Activated CD8-positive, alpha-beta memory T cell treated with anti-CD3 and anti-CD28 coated beads, Interleukin-2, amount 50 U/mL, for 24 hours (primary cell): Measurements from ENCODE around the gene SGCD.

Source experiments
- DNase-seq: peaks from one replicate; pipeline ENCODE4 v3.0.0-alpha.2; 2020; ENCODE audit errors: extremely low read depth

Gene SGCD

DNA sequence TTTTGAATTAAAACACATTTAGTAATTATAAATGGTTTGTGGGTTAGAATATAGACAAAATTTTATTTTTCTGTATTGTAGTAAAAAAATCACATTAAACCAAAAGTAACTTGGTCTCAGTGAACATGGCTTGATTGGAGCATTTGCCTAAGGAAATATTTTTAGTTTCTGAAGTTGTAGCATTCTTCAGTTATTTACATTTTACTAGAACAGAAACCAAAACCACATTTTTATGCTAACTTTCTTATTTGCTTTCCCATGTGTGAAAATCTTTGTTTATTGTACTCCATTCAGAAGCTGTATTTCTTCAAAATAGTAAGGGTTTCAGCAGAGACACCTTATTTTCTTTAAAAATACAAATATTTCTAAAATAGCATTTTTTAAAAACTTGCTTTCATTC, 129.9 kb downstream of the SGCD start:
- no peak for DNase-seq

DNA sequence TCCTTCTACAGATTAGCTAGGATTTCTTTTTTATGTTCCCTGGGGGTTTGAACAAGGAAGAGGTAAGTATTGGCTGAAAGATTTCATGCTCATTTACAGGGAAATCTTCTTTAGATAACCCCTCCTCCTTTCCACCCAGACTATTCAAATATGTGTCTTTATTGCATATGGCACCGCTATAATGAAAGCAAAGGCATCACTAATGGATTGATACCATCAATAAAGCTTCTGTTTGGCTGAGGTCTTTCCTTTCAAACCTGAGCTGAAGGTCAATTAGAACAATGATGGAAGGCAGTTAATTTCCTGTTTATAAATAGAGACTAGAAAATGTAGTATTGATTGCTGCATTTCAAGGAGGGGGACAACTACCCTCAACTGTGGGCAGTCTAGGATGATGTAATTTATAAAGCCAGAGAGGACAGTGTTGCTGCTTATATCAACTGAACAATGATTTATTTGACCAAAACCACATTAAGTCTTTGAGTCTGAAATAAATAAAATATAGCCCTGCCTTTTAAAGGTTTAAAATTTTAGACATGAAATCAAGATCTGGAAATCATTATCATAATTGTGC, 132.9 kb downstream of the SGCD start:
- no peak for DNase-seq

- no peak for DNase-seq
These were observed 133.5 kb downstream of the SGCD start for GRCh38 chr5:156460471-156460870.

DNA sequence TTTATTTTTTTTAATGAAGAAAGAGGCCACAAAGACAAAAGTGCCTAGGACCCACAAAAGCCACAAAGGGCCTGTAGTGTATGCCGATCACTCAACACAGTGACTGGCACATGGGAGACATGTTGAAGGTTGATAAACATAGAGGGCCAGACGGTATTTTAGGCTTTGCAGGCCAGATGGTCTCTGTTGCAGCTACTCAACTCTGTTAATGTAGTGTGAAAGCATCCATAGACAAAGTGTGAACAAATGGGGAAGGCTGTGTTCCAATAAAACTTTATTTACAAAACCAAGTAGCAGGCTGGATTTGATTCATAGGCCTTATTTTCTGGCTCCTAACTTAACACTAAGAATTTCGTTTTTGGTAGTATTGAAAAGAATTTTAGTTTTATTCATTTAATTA, 139.9 kb downstream of the SGCD start:
- DNase-seq, result no peak

- no peak for DNase-seq
These were observed 142.7 kb downstream of the SGCD start for GRCh38 chr5:156469636-156470035.

- no peak for DNase-seq
These were observed 144.9 kb downstream of the SGCD start for GRCh38 chr5:156471893-156472292.

DNA sequence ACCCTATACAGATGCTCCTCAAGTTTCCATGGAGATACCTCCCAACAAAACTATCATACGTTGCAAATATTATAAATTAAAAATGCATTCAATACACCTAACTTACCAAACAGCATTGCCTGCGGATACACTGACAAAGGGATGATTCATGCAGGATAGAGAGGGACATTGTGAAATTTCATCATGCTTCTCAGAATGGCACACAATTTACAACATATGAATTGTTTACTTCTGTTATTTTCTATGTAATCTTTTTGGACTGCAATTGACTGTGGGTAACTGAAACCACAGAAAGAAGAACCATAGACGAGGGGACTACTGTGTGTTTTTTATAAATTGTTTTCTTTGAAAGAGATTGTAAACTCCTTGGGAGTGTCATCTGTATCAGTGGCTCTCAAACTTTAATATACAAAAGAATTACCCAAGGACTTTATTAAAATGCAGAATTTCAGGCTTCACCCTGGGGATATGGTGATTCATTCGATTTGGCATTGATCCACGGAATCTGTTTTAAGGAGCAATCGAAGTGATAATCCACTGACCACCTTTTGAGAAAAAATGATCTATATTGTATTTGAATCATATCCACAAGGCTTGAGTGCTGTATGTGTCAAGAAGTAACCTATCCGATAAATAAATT, 146.4 kb downstream of the SGCD start:
- DNase-seq, result no peak

DNA sequence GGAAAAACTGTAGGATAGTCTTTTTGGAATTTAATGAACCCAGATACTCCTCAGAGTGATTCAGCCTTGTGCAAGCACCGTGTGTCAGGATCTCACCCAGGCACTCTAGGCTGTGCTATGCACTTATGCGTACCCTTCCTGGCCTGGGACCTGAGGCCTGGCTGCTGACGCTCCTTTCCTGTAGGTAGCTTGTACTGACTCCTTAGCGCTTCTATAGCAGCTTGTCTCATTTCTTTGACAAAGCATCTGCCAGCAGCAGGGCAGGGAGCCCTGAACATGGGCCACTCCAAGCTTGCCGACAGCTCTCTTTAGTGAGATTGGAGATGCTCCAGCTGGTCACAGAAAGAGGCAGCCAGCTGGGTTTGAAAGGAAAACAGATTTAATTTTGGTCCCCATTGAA, 147.3 kb downstream of the SGCD start:
- no peak for DNase-seq

GRCh38 chr5:156475182-156476157, 148.5 kb downstream of the SGCD start:
- DNase-seq, result no peak

- no peak for DNase-seq
These were observed 149.2 kb downstream of the SGCD start for GRCh38 chr5:156476158-156476551.

DNA sequence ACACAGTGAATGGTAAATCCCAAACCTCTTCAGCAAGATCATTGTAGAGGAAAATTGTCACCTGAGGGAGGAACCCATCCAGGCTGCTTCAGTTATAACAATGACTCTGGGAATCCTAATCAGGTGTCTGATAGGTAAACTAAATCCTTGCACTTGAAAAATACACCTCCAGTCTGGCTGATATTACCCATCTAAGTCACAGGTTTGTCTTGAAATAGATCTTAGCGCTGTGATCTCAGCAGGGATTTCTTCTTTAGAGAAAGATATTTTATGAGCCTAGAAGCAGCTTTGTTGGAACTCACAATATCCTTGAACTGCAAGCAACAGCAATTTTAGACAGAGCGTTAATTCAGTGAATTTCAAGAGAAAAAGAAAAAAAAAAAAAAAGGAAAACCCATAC, 149.7 kb downstream of the SGCD start:
- no peak for DNase-seq

- DNase-seq, result no peak
These were observed 150.2 kb downstream of the SGCD start for GRCh38 chr5:156477196-156477595.

DNA sequence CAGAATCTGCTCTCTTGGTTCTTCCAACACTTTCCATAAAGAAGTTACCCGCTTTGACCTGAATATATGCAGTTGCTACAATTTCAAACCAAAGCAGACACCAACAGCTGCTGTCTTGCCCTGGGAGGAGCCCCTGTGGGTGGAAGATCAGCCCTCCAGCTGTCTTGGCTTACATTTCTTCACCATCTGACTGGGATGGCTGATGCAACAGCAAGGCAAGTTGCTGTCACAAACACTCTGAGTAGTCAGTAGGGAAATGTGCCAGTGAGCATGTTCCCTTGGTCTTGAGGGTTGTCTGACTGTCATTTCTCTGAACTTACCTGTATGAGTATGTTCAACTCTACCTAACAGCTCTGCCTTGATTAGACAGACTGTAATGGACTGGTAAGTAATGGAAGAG, 152.9 kb downstream of the SGCD start:
- DNase-seq, result no peak

GRCh38 chr5:156481741-156482140, 154.8 kb downstream of the SGCD start:
- DNase-seq, result no peak

GRCh38 chr5:156482818-156483217, 155.9 kb downstream of the SGCD start:
- DNase-seq, result no peak

DNA sequence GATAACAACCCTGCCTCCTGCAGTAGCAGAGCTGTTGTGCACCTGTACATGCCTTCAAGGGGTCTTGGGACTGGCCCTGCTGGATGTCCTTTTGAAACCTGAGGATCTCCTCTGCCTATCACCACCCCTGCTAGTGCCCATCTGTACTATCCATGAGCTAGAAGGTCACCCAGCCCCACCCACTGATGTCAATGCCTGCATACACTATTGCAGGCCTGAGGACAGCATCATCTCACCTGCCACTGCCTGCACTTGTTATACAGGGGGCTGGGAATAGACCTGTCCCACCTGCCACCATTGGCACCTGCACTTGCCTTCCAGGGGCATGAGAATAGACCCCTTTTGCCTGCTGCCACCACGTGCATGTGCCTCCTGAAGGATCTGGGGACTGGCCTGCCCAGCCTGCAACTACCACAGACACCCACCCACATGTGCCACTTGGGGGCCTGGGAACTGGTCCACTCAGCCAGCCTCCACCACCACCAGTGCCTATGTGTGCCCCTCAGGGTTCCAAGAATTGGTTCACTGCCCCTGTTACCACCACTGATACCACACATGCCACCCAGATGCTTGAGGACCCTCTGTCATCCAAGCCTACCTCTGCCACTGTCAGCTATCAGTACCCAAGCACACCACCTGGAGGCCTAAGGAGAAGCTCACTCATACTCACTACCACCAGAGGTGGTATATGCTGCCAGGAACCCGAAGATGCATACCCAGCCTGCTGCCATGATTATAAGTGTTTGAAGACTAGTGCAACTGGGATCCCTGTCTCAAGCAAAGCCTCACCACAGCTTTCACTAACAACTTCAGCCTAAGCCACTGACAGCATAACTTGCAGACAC, 159.7 kb downstream of the SGCD start:
- DNase-seq, result no peak

- DNase-seq, result no peak
These were observed 164.8 kb downstream of the SGCD start for GRCh38 chr5:156491766-156492165.

GRCh38 chr5:156496291-156496690, 169.3 kb downstream of the SGCD start:
- no peak for DNase-seq

GRCh38 chr5:156497804-156498208, 170.8 kb downstream of the SGCD start:
- DNase-seq, result no peak

DNA sequence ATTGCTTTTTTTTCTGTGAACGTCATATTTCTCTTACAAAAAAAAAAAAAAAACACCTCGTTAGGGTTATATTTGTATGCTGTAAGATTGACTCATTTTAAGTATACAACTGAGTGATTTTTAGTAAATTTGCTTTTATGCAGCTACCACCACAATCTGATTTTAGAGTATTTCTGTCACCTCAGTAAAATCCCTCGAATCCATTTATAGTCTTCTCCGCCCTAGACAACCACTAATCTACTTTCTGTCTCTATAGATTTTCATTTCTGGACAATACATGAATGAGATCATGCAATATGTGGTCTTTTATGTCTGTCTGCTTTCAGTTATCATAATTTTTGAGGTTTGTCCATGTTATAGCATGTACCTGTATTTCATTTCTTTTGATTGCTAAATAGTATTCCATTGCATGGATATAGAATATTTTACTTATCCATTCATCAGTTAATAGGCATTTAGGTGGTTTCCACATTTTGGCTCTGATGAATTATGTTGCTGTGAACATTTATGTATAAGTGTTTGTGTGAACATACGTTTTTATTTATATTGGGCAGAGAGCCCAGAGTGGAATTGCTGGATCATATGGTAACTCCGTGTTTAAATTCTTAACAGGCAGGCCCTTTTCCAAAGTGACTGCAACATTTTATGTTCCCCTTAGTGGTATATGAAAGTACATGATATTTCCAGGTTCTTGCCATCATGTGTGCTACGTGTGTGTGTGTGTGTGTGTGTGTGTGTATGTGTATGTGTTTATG, 171.4 kb downstream of the SGCD start:
- DNase-seq, result no peak

GRCh38 chr5:156500755-156501154, 173.8 kb downstream of the SGCD start:
- no peak for DNase-seq
